Keratinocyte (primary cell): ENCODE measurements around the gene ORM2. TPM values are rescaled to one million over a fixed set of nuclear protein-coding genes. Genes with fewer than 3 reads are reported as not detected.

Experiments used
- DNase-seq: peaks from one replicate; pipeline ENCODE4 v3.0.0-alpha.2; 2011; ENCODE audit warnings: low read depth, missing footprints, low spot score
- FAIRE-seq: peaks from 2 replicates; lab custom pipeline; 2011; peaks lifted over from hg19 to GRCh38; lab: Jason Lieb, UNC
- H2AFZ ChIP-seq: 2 replicates; pipeline ENCODE4 v1.6.0; 2012; ENCODE audit warnings: low read length, control low read depth, inconsistent platforms; ENCODE audit not compliant: control insufficient read depth
- H3K27ac ChIP-seq: 2 replicates; pipeline ENCODE4 v1.5.1; 2011; ENCODE audit warnings: low read length; ENCODE audit not compliant: control insufficient read depth, insufficient read depth
- H3K27me3 ChIP-seq: 3 replicates; pipeline ENCODE4 v1.6.0; 2011; ENCODE audit warnings: low read length; ENCODE audit not compliant: control insufficient read depth, insufficient read depth; ENCODE audit errors: extremely low read depth
- H3K36me3 ChIP-seq, 2 experiments: 2 replicates in 1 of 2; 3 replicates in 1 of 2; pipeline ENCODE4 v1.5.1; 2011; ENCODE audit warnings: low read length in 2 of 2, mild to moderate bottlenecking in 1 of 2; ENCODE audit not compliant: control insufficient read depth in 2 of 2, insufficient read depth in 2 of 2; ENCODE audit errors: extremely low read depth in 1 of 2
- H3K4me1 ChIP-seq: 3 replicates; pipeline ENCODE4 v1.5.1; 2011; ENCODE audit warnings: low read length; ENCODE audit not compliant: control insufficient read depth, insufficient read depth; ENCODE audit errors: extremely low read depth
- H3K4me2 ChIP-seq: 3 replicates; pipeline ENCODE4 v1.6.0; 2011; ENCODE audit warnings: low read depth, low read length; ENCODE audit not compliant: control insufficient read depth, insufficient read depth; ENCODE audit errors: extremely low read depth
- H3K4me3 ChIP-seq, 3 experiments: fragments of 200-600 bp in 1 of 3; sonication (generic) in 1 of 3; 2 replicates in 2 of 3; 3 replicates in 1 of 3; pipeline ENCODE4 v1.5.1; 2011 to 2016; ENCODE audit warnings: low read length in 3 of 3, mild to moderate bottlenecking in 3 of 3, control low read depth in 2 of 3, inconsistent platforms in 1 of 3, low read depth in 1 of 3, mixed read lengths in 1 of 3, mixed run types in 1 of 3, moderate library complexity in 1 of 3; ENCODE audit not compliant: control insufficient read depth in 2 of 3, insufficient read depth in 2 of 3; ENCODE audit errors: extremely low read depth in 1 of 3
- H3K79me2 ChIP-seq: 2 replicates; pipeline ENCODE4 v1.6.0; 2012; ENCODE audit warnings: low read length; ENCODE audit not compliant: control insufficient read depth, insufficient read depth
- H3K9ac ChIP-seq: 3 replicates; pipeline ENCODE4 v1.6.0; 2011; ENCODE audit warnings: low read length; ENCODE audit not compliant: control insufficient read depth, insufficient read depth; ENCODE audit errors: extremely low read depth
- H3K9me1 ChIP-seq: 3 replicates; pipeline ENCODE4 v1.6.0; 2011; ENCODE audit warnings: low read length; ENCODE audit not compliant: control insufficient read depth, insufficient read depth; ENCODE audit errors: extremely low read depth
- H3K9me3 ChIP-seq: 2 replicates; pipeline ENCODE4 v1.5.1; 2012; ENCODE audit warnings: low read depth, low read length; ENCODE audit not compliant: control insufficient read depth
- H4K20me1 ChIP-seq: 3 replicates; pipeline ENCODE4 v1.6.0; 2011; ENCODE audit warnings: low read length; ENCODE audit not compliant: control insufficient read depth, insufficient read depth; ENCODE audit errors: extremely low read depth
- EZH2 ChIP-seq: IDR thresholded peaks from one replicate; pipeline ENCODE4 v1.6.1; 2012; ENCODE audit warnings: inconsistent platforms, mild to moderate bottlenecking, low read length, moderate library complexity
- dilution Hi-C: fragments of 300-500 bp; cut with MboI; formaldehyde crosslinking; loops from one replicate; pipeline ENCODE4 v1.7.0; 2020; ENCODE audit warnings: low sequenced_read_pairs; ENCODE audit not compliant: extremely low pct_ligation_motif_present
- polyA plus RNA-seq, 5 experiments: library from polyadenylated mRNA; depleted of rRNA in 3 of 5; stranded (reverse) in 3 of 5; stranded (forward) in 1 of 5; unstranded in 1 of 5; fragments of >200 nt; gene quantifications; 1 replicate in 1 of 5; 2 replicates in 3 of 5; 3 replicates in 1 of 5; pipeline versions ENCODE4 v1.2.1 to v1.2.3, GENCODE V29; 2011 to 2012; ENCODE audit warnings: missing spikeins in 2 of 5, low read depth in 1 of 5, low replicate concordance in 1 of 5
- TF ChIP-seq, protein P1 (sequence below), 3 experiments: IDR thresholded peaks in 1 of 3; conservative IDR thresholded peaks in 1 of 3; optimal IDR thresholded peaks in 1 of 3; 2 replicates in 2 of 3; 3 replicates in 1 of 3; pipeline versions ENCODE3 to v1.5.1; 2011; ENCODE audit warnings: low read length in 3 of 3, mild to moderate bottlenecking in 3 of 3, moderate library complexity in 2 of 3, control low read depth in 1 of 3, inconsistent platforms in 1 of 3; ENCODE audit not compliant: insufficient read depth in 2 of 3; ENCODE audit errors: extremely low read depth in 1 of 3

The ORM2 gene
- polyA plus RNA-seq, 1 donor (not counting 4 experiments of a cell fraction or from before 2014, with no cell fraction given), result not detected

DNA sequence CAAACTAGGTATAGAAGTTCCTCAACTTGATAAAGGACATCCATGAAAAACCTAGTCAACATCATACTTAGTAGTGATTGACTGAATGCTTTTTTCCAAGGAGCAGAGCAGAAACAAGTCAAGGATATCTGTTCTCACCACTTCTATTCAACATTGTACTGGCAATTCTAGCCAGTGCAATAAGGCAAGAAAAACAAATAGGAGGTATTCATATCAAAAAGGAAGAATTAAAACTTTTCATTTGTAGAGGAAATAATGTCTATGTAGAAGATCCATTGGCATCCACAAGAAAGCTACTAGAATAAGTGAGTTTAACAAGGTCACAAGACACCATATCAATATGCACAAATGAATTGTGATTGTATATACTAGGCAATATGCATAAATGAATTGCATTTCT, 35.0 kb upstream of the ORM2 start:
- TF ChIP-seq EZH2, result no peak
- TF ChIP-seq, protein P1, sequence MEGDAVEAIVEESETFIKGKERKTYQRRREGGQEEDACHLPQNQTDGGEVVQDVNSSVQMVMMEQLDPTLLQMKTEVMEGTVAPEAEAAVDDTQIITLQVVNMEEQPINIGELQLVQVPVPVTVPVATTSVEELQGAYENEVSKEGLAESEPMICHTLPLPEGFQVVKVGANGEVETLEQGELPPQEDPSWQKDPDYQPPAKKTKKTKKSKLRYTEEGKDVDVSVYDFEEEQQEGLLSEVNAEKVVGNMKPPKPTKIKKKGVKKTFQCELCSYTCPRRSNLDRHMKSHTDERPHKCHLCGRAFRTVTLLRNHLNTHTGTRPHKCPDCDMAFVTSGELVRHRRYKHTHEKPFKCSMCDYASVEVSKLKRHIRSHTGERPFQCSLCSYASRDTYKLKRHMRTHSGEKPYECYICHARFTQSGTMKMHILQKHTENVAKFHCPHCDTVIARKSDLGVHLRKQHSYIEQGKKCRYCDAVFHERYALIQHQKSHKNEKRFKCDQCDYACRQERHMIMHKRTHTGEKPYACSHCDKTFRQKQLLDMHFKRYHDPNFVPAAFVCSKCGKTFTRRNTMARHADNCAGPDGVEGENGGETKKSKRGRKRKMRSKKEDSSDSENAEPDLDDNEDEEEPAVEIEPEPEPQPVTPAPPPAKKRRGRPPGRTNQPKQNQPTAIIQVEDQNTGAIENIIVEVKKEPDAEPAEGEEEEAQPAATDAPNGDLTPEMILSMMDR (optimal IDR thresholded peaks at IDR 0.05 in 1 of 3, IDR thresholded peaks at IDR 0.05 in 1 of 3, conservative IDR thresholded peaks at IDR 0.05 in 1 of 3; ENCODE audit: extremely low read depth in 1 of 3, insufficient read depth in 2 of 3, low read length in 3 of 3), result no peak
- Histone ChIP-seq H3K27ac (no peak overlapping the region), H3K4me2 (no peak overlapping the region), H3K79me2 (no peaks in the 10 kb centered on the region), H4K20me1 (no peaks in the 10 kb centered on the region), H3K9ac (no peak overlapping the region), H3K9me3 (no peaks in the 10 kb centered on the region), H3K4me3 (no peak overlapping the region), H3K9me1 (no peaks in the 10 kb centered on the region), H3K36me3 (peaks cover 19 to 41% of the 10 kb centered on the region in 2 experiments), H3K4me1 (no peaks in the 10 kb centered on the region), H3K27me3 (no peaks in the 10 kb centered on the region), H2AFZ (no peak overlapping the region)
- DNase-seq, result no peak
- FAIRE-seq, result no peak
- dilution Hi-C loops, result no loop called here

DNA sequence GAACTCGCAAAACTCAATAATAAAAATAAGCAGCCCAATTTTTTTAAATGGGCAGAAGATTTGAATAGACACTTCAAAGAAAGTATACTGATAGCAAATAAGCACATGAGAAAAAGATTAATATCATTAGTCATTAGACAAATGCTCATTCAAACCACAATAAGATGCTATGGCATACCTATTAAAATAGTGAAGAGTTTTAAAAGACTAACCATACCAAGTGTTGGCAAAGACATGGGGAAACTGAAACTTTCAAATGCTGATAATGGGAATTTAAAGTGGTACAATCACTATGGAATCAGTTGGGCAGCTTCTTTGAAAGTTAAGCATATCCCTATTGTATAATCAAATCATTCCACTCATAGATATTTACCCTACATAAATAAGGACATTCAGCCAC, 33.3 kb upstream of the ORM2 start:
- H3K27me3 ChIP-seq, result no peaks in the 10 kb centered on the region
- H3K4me2 ChIP-seq, result no peak overlapping the region
- no peak overlapping the region for H3K27ac ChIP-seq
- dilution Hi-C loops, result no loop called here
- TF ChIP-seq, protein P1 (optimal IDR thresholded peaks at IDR 0.05 in 1 of 3, IDR thresholded peaks at IDR 0.05 in 1 of 3, conservative IDR thresholded peaks at IDR 0.05 in 1 of 3; ENCODE audit: extremely low read depth in 1 of 3, insufficient read depth in 2 of 3, low read length in 3 of 3), result no peak
- no peak for TF ChIP-seq EZH2
- peaks cover 28 to 44% of the 10 kb centered on the region in 2 experiments for H3K36me3 ChIP-seq
- H3K4me3 ChIP-seq, result no peak overlapping the region
- DNase-seq (no peak), FAIRE-seq (no peak)
- H3K9me1 ChIP-seq, result no peaks in the 10 kb centered on the region
- H3K9ac ChIP-seq, result no peak overlapping the region
- H3K79me2 ChIP-seq, result no peaks in the 10 kb centered on the region
- H4K20me1 ChIP-seq, result no peaks in the 10 kb centered on the region
- no peaks in the 10 kb centered on the region for H3K9me3 ChIP-seq
- no peak overlapping the region for H2AFZ ChIP-seq
- no peaks in the 10 kb centered on the region for H3K4me1 ChIP-seq
